GM12865 (cell line): Measurements from ENCODE around the gene TRIP13.
A peak's percentile ranks its signal among the peaks of the same experiment; 100 is the strongest.

Experiments
- DNase-seq: peaks from one replicate; pipeline ENCODE4 v3.0.0; 2010; ENCODE audit warnings: low read depth
- H3K4me3 ChIP-seq: 2 replicates; pipeline ENCODE4 v1.5.1; 2011; ENCODE audit warnings: mild to moderate bottlenecking, low read depth, low read length, control low read depth
- CTCF ChIP-seq: IDR thresholded peaks from 2 replicates; pipeline ENCODE4 v1.5.1; 2011; ENCODE audit warnings: low read length, control low read depth, low read depth, inconsistent platforms; ENCODE audit not compliant: insufficient read depth; ENCODE audit errors: missing control alignments

Gene TRIP13

GRCh38 chr5:886036-886435, 6.6 kb upstream of the TRIP13 start:
- no peak overlapping the region for H3K4me3 ChIP-seq
- no peak for DNase-seq
- no peak for TF ChIP-seq CTCF

GRCh38 chr5:886716-887325, 5.9 kb upstream of the TRIP13 start:
- no peak overlapping the region for H3K4me3 ChIP-seq
- no peak for DNase-seq
- TF ChIP-seq CTCF = no peak

- no peak for TF ChIP-seq CTCF
- DNase-seq = no peak
- no peak overlapping the region for H3K4me3 ChIP-seq
Measured at GRCh38 chr5:887947-888637, 4.6 kb upstream of the TRIP13 start.

GRCh38 chr5:888638-889035, 4.0 kb upstream of the TRIP13 start:
- H3K4me3 ChIP-seq = no peak overlapping the region
- no peak for TF ChIP-seq CTCF
- no peak for DNase-seq

- no peak for TF ChIP-seq CTCF
- no peak for DNase-seq
- H3K4me3 ChIP-seq = no peak overlapping the region
Measured at GRCh38 chr5:889075-889710, 3.5 kb upstream of the TRIP13 start.

GRCh38 chr5:891117-891836, 1.4 kb upstream of the TRIP13 start:
- peak overlapping the region; percentile 82 for H3K4me3 ChIP-seq
- no peak for DNase-seq
- no peak for TF ChIP-seq CTCF
